Muscle layer of colon (tissue), 2 donors: ENCODE data around the gene TST.

Source experiments
- H3K27ac ChIP-seq: one replicate; pipeline ENCODE4 v1.7.0; 2013; ENCODE audit warnings: low read depth, mild to moderate bottlenecking, low read length, moderate library complexity
- H3K27me3 ChIP-seq, 2 donors: one replicate each; pipeline ENCODE4 v1.7.0; 2013; ENCODE audit warnings: low read length in 2 of 2, mild to moderate bottlenecking in 2 of 2; ENCODE audit not compliant: insufficient read depth in 2 of 2, control insufficient read depth in 1 of 2
- H3K36me3 ChIP-seq: one replicate; pipeline ENCODE4 v1.7.0; 2013; ENCODE audit warnings: mild to moderate bottlenecking, low read length; ENCODE audit not compliant: insufficient read depth
- H3K4me1 ChIP-seq: one replicate; pipeline ENCODE4 v1.7.0; 2013; ENCODE audit warnings: mild to moderate bottlenecking, low read length; ENCODE audit not compliant: insufficient read depth
- H3K4me3 ChIP-seq, 2 donors: one replicate each; pipeline ENCODE4 v1.7.0; 2013; ENCODE audit warnings: low read length in 2 of 2, low read depth in 1 of 2, mild to moderate bottlenecking in 1 of 2, moderate library complexity in 1 of 2
- H3K9ac ChIP-seq: one replicate; pipeline ENCODE4 v1.7.0; 2013; ENCODE audit warnings: low read length
- H3K9me3 ChIP-seq: one replicate; pipeline ENCODE4 v1.7.0; 2013; ENCODE audit warnings: mild to moderate bottlenecking, low read length
- donor health status: abdominal sarcoma.
- donor health status: Adenocarcinoma of cecum.

TST gene

GRCh38 chr22:36988075-36988832 is 31.0 kb downstream of the TST start:
- Histone ChIP-seq H3K4me1 (no peaks in the 10 kb centered on the region), H3K27me3 (peaks cover 0 to 11% of the 10 kb centered on the region in 2 donors), H3K27ac (no peak overlapping the region), H3K4me3 (no peak overlapping the region), H3K36me3 (no peaks in the 10 kb centered on the region), H3K9ac (no peak overlapping the region), H3K9me3 (peaks cover 10% of the 10 kb centered on the region)

DNA sequence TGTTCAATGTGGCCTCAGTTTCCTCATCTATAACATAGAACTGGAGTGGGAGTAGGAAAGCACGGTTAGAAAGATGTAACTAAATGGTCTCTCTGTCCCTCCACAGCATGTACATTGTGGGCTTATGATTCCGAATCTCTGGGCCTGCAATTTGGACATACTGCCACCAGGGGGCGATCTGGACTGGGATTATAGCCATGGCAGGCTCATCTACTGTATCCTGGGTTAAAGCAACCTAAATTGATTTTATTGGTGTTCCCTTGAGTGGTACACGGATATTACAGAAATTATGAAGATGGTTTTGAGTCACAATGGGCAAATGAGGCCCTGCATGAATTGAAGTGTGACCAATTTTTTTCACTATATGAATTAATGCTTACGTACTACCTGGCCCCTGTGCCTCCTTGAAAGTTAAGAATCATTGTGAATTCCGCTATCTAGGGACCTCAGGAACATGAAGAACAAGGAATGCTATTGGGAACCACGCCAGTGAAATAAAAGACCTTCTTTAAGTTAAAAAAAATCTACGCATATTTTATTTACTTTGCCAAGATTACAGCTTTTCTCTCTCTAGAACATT is 32.9 kb downstream of the TST start:
- Histone ChIP-seq H3K9me3 (peaks cover 10% of the 10 kb centered on the region), H3K27me3 (peaks cover 0 to 11% of the 10 kb centered on the region in 2 donors), H3K36me3 (no peaks in the 10 kb centered on the region), H3K4me1 (no peaks in the 10 kb centered on the region), H3K27ac (no peak overlapping the region), H3K4me3 (no peak overlapping the region), H3K9ac (no peak overlapping the region)

DNA sequence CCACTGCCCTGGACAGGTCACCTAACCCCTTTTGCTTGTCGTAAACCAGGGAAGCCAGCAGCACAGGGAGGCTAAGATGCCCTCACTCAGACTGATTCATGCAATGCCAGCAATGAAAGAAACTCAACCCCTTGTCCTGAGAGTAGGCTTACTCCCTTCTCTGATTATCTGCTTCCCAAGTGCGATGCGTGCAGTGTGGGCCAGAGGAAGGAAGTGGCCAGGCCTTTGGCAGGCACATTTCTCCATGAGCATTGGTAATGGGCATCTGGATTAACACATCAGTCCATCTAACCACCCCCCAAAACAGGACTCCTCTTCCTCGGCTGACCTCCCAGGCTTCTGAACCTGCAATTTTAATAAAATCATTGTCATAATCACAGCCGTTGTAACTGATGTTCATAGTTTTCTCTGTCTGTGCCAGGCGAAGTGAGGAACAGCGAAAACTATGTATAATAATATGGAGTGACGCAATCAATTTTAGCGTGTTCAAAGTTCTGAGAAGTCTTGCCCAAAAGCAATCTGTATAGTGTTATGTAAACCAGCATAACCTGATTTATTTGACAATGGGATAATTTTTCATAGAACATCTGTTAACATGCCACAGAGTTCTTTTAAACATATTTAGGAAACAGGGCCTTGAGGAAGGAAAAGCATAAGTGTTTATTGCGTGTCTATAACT is 33.9 kb downstream of the TST start:
- H3K4me3 ChIP-seq, result no peak overlapping the region
- no peak overlapping the region for H3K27ac ChIP-seq
- H3K9ac ChIP-seq, result no peak overlapping the region
- H3K9me3 ChIP-seq, result peaks cover 10% of the 10 kb centered on the region
- H3K27me3 ChIP-seq, result peaks cover 0 to 8% of the 10 kb centered on the region in 2 donors
- no peaks in the 10 kb centered on the region for H3K36me3 ChIP-seq
- no peaks in the 10 kb centered on the region for H3K4me1 ChIP-seq

DNA sequence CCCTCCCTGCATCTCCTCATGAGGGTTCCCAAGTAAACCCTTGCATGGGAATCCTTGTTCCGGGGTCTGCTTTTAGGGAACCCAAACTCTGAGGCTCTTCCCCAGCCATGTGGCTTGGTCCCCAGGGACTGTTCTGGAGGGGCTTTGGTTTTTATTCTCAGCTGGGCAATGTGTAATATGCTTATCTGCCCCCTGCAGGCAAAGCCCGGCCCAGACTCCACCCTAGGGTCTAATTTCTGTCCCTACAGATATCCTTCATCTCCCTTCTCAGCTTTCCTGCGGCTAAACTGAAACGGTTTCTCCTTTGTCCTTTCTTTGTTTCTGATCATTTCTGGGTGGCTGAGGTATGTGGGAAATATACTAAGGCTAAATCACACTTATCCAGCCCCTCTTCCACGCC is 37.1 kb downstream of the TST start:
- Histone ChIP-seq H3K27ac (no peak overlapping the region), H3K4me3 (no peak overlapping the region), H3K36me3 (no peaks in the 10 kb centered on the region), H3K9me3 (peaks cover 10% of the 10 kb centered on the region), H3K4me1 (no peaks in the 10 kb centered on the region), H3K9ac (no peak overlapping the region), H3K27me3 (no peaks in the 10 kb centered on the region)

- Histone ChIP-seq H3K9me3 (peaks cover 9% of the 10 kb centered on the region), H3K27me3 (no peaks in the 10 kb centered on the region), H3K4me1 (no peaks in the 10 kb centered on the region), H3K4me3 (no peak overlapping the region), H3K9ac (no peak overlapping the region), H3K27ac (no peak overlapping the region), H3K36me3 (no peaks in the 10 kb centered on the region)
These were observed 37.9 kb downstream of the TST start for GRCh38 chr22:36981247-36981775.

- no peak overlapping the region for H3K9ac ChIP-seq
- H3K27me3 ChIP-seq, result no peaks in the 10 kb centered on the region
- H3K27ac ChIP-seq, result no peak overlapping the region
- H3K4me1 ChIP-seq, result no peaks in the 10 kb centered on the region
- no peaks in the 10 kb centered on the region for H3K36me3 ChIP-seq
- no peaks in the 10 kb centered on the region for H3K9me3 ChIP-seq
- H3K4me3 ChIP-seq, result no peak overlapping the region
These were observed 40.0 kb downstream of the TST start for GRCh38 chr22:36979016-36979910.

DNA sequence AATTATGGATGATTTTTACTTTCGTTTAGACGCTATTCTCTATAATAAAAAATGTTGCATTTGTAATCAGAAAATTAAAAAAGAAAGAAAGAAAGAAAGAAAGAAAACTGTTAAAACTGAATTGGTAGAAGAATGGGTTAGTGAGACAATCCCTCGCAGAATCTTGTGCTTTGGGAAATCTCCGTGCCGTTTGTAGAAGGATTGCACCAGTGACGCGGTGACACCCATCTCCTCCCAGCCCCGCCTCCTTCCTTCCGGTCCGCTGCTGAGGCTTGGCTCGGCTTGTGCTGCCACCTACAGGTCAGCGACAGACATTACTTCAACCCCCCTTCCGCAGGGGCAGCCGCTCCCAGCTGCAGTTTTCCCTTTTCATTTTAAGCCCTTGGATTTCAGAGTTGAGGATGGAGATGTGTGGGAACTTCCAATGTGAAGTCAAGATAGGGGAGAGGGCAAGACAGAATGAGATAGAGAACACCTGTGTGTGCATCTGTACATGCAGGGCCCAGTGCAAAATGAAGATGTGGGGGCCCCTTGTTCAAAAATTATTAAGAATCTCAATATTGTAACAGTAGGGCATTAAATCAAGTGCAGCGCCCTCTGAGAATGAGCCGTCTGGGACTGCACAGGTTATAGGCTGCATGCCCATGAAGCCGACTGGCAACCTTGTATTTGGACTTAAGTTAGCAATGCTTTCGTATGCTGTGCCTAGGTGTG is 41.1 kb downstream of the TST start:
- Histone ChIP-seq H3K27ac (peak overlapping the region; percentile 27), H3K9me3 (no peaks in the 10 kb centered on the region)

GRCh38 chr22:36977401-36977861 is 41.8 kb downstream of the TST start:
- Histone ChIP-seq H3K9me3 (no peaks in the 10 kb centered on the region), H3K27ac (peak overlapping the region; percentile 27), H3K4me3 (peak overlapping the region; percentile 28 to 55), H3K27me3 (no peaks in the 10 kb centered on the region), H3K36me3 (no peaks in the 10 kb centered on the region), H3K9ac (peak overlapping the region; percentile 44), H3K4me1 (peaks cover 2% of the 10 kb centered on the region)

More for the DNA sequence above, 41.1 kb downstream of the TST start:
- H3K4me1 ChIP-seq, result no peaks in the 10 kb centered on the region
- peak overlapping the region; percentile 44 for H3K9ac ChIP-seq
- no peaks in the 10 kb centered on the region for H3K27me3 ChIP-seq
- H3K4me3 ChIP-seq, result peak overlapping the region; percentile 28 to 55
- no peaks in the 10 kb centered on the region for H3K36me3 ChIP-seq

- Histone ChIP-seq H3K36me3 (no peaks in the 10 kb centered on the region), H3K9ac (no peak overlapping the region), H3K4me3 (no peak overlapping the region), H3K9me3 (no peaks in the 10 kb centered on the region), H3K27ac (no peak overlapping the region), H3K4me1 (peaks cover 10% of the 10 kb centered on the region), H3K27me3 (no peaks in the 10 kb centered on the region)
These were observed 42.6 kb downstream of the TST start for GRCh38 chr22:36976606-36977005.

DNA sequence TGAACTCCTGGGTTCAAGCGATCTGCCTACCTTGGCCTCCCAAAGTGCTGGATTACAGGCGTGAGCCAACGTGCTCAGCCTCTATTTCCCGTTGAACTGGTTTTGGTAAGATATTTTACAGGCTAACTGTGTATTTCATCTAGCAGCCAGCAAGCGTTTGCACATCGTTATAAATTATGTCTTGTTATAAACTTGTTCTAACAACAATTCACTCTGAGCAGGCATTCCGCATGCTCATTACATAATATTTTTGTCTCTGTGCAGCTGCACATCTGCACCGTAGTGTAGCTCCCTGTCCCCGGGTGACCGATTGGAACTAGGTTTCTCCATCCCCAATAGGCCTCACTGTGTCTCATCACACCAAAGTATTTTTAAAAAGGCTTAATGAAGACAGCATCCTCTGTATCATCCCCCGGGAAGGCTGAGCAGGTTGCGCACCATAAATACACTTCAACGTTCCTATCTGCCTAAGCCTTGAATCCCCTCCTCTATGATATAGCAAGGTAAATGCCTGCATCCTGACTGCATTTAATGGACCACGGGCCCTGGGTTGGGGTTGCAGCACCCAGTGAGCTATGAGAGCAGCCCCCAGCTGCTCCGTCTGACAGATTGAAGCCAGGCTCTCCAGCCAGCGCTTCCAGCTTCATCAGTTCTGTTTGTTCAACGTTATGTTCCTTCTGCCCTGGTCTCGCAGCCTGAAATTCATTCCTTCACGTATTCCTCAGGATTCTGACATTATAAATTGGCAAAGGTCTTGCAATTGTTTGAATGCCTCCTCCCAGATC is 47.7 kb downstream of the TST start:
- Histone ChIP-seq H3K4me1 (peaks cover 17% of the 10 kb centered on the region), H3K9ac (no peak overlapping the region), H3K9me3 (no peaks in the 10 kb centered on the region), H3K27me3 (no peaks in the 10 kb centered on the region), H3K27ac (peak overlapping the region; percentile 70), H3K4me3 (no peak overlapping the region), H3K36me3 (no peaks in the 10 kb centered on the region)
